ENCODE data around the gene TAOK1. TPM values are rescaled to one million over a fixed set of nuclear protein-coding genes. Genes with fewer than 3 reads are reported as not detected.
A peak's percentile ranks its signal among the peaks of the same experiment; 100 is the strongest.
"Not testable (repeated sequence)": the region's sequence is repeated elsewhere in the genome, so short reads cannot be mapped to it uniquely, and the experiment has no call there.

The TAOK1 gene
- total RNA-seq, 2 experiments from 2014 or later: 51.6 to 52.8 TPM

DNA sequence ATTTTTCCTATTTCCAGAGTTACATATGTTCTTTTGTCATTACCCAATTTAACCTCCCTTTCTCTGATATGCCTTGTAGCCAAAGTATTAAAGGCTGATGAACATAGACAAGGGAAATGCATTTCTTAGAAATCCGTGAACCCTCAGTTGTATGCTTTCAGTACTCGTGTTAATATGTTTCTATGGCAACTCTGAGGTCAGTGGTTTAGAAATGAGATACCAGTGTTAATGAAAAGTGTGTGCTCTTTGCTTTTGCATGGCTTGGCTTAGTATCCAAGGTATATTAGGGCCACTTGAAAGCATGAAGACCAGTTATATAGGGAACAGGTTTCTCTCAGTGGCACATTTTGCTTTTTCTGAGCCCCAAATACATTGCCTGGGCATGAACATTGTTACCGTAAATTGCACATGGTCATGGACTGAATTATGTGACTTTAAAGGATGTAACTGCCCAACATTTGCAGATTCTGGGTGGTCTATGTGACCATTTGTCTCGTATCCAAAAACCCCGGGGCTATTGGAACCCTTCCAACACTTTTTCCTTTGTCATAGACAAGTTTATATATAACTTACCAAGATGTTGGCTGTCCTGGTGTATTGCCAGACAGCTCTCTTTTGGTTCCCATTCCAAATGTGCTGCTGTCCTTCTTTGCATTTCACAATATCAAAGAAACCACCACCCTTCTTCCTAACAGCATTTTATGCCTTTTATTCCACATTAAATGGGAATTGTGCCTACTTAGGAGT is 159.2 kb downstream of the TAOK1 start:
- H3K27me3 Mint-ChIP-seq: no peaks in the 10 kb centered on the region
- peaks cover 20% of the 10 kb centered on the region for H3K4me1 Mint-ChIP-seq
- DNase-seq (no peak), ATAC-seq (ENCODE audit: low read depth) (peak; percentile 65)
- no peaks in the 10 kb centered on the region for H3K9me3 Mint-ChIP-seq
- POLR2A ChIA-PET: no interaction called here
- H3K4me3 Mint-ChIP-seq: no peak overlapping the region
- H3K27ac Mint-ChIP-seq: no peak overlapping the region
- peaks cover 12% of the 10 kb centered on the region for H3K36me3 Mint-ChIP-seq

DNA sequence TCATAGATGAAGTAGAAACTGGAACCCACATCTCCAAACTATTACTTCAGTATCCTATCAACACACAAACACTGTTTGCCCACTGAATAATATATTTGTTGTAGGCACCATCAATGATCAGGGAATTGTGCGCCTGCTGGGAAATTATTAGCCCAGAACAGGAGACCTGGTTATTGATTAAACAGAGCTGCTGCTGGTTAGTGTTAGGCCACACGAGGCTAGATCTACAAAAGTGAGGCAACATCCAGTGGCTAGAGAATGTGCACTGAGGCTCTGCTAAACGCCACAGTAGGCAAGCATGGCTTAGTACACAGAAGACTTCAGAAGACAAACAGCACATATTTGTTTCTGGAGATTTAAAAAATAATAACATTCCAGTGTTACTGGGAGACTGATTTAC is 165.7 kb downstream of the TAOK1 start:
- Mint-ChIP-seq H3K27me3 (no peaks in the 10 kb centered on the region), H3K36me3 (peaks cover 7% of the 10 kb centered on the region), H3K27ac (no peak overlapping the region), H3K4me1 (peaks cover 20% of the 10 kb centered on the region), H3K4me3 (no peak overlapping the region), H3K9me3 (no peaks in the 10 kb centered on the region)
- POLR2A ChIA-PET: no interaction called here
- no peak for ATAC-seq (ENCODE audit: low read depth)
- DNase-seq: no peak

DNA sequence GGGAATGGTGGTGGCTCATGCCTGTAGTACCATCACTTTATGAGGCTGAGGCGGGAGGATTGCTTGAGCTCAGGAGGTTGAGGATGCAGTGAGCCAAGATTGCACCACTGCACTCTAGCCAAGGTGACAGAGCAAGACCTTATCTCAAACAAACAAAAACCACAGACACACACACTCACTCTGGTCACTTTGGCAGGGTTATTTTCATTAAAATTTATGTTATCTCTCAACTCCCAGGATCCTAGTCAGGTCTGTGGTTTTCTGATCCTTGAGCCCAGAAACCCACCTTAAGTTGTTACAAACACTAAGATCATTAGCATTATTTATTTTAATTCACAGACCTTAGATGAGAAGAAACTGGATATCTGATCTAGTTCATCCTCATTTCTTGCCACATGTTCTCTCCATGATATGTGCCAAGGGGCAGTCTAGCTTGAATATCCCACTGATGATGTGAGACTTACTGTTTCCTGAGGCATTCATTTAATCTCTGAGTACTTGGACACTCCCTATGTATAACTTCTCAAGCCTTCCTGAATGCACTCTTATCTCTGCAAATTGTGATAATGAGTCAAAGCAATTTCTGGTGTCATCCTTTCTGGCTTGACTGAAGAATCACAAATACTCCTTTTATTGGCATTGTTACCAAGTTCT is 167.0 kb downstream of the TAOK1 start:
- H3K9me3 Mint-ChIP-seq: no peaks in the 10 kb centered on the region
- peaks cover 14% of the 10 kb centered on the region for H3K36me3 Mint-ChIP-seq
- no peak for ATAC-seq (ENCODE audit: low read depth)
- no peaks in the 10 kb centered on the region for H3K27me3 Mint-ChIP-seq
- DNase-seq: no peak
- no peak overlapping the region for H3K27ac Mint-ChIP-seq
- H3K4me3 Mint-ChIP-seq: no peak overlapping the region
- POLR2A ChIA-PET: interaction anchor here (2.2 kb wide), 1 partner anchor 9 kb away, joined by 12 read pairs; the partner anchor contains the start of gene ABHD15
- peaks cover 25% of the 10 kb centered on the region for H3K4me1 Mint-ChIP-seq

DNA sequence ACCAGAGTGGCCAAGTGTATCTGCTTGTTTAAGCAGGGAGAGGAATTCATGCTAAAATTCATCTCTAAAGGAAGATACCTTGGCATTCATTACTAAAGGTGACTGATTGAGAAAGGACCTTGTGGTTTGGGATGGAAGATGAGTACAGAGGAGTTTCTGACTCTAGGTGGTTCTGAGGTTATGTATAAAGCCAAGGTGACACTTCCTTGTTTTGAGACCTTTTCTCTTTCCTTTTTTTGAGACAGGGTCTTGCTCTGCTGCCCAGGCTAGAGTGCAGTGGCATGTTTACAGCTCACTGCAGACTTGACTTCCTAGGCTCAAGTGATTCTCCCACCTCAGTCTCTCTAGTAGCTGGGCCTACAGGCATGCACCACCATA is 167.6 kb downstream of the TAOK1 start:
- Mint-ChIP-seq H3K36me3 (peaks cover 16% of the 10 kb centered on the region), H3K9me3 (no peaks in the 10 kb centered on the region), H3K27me3 (no peaks in the 10 kb centered on the region), H3K4me1 (peaks cover 25% of the 10 kb centered on the region), H3K27ac (no peak overlapping the region), H3K4me3 (no peak overlapping the region)
- DNase-seq (no peak), ATAC-seq (ENCODE audit: low read depth) (no peak)
- POLR2A ChIA-PET: interaction anchor here (2.2 kb wide), 1 partner anchor 8 kb away, joined by 12 read pairs; the partner anchor contains the start of gene ABHD15

DNA sequence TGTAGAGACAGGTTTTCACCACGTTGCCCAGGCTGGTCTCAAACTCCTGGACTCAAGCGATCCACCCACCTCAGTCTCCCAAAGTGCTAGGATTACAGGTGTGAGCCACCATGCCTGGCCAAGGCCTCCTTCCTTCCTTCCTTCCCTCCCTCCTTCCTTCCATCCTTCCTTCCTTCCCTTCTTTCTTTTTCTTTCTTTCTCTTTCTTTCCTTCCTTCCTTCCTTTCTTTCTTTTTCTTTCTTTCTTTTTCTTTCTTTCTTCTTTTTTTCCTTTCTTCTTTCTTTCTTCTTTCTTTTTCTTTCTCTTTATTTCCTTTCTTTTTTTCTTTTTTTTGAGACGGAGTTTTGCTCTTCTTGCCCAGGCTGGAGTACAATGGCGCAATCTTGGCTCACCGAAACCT is 168.0 kb downstream of the TAOK1 start:
- not testable (repeated sequence) for DNase-seq; H3K27ac Mint-ChIP-seq; ATAC-seq (ENCODE audit: low read depth); H3K27me3 Mint-ChIP-seq; H3K4me3 Mint-ChIP-seq; H3K9me3 Mint-ChIP-seq
- H3K36me3 Mint-ChIP-seq: peaks cover 18% of the 10 kb centered on the region
- POLR2A ChIA-PET: interaction anchor here (2.2 kb wide), 1 partner anchor 8 kb away, joined by 12 read pairs; the partner anchor contains the start of gene ABHD15
- H3K4me1 Mint-ChIP-seq: peaks cover 25% of the 10 kb centered on the region

DNA sequence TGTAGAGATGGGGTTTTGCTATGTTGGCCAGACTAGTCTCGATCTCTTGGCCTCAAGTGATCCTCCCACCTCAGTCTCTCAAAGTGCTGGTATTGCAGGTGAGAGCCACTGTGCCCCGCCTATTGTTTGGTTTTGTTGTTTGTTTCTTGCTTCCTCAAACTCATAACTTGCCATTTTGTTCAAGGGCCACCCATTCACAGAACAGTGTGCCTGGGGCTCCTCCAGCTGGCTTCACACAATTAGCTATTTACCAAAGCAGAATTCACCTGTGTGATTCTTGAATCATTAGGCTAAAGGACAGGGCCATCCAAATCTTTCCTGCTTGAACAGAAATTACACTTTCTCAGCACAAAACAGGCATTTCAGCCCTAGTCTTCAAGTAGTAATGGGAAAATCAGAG is 169.5 kb downstream of the TAOK1 start:
- H3K4me3 Mint-ChIP-seq: no peak overlapping the region
- DNase-seq: no peak

DNA sequence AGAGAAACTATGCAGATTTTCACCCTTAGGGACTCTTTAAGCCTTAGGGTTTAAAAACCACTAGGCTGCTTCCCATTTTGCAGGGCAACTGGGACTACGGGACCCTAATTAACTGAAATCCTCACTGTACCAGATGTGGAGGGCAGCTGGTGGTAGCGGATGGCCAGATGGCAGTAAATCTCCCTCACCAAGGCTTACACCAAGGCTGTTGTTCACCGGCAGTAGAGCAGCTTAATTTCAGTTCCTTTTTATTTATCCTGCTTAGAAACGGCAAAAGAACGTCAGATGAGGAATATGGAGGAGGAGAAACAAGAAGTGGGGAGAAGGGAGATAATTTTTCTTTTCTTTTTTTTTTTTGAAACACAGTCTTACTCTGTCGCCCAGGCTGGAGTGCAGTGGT is 170.2 kb downstream of the TAOK1 start:
- H3K4me1 Mint-ChIP-seq: peaks cover 35% of the 10 kb centered on the region

More for the DNA sequence above, 169.5 kb downstream of the TAOK1 start:
- Mint-ChIP-seq H3K27me3 (no peaks in the 10 kb centered on the region), H3K27ac (no peak overlapping the region), H3K36me3 (peaks cover 21% of the 10 kb centered on the region), H3K4me1 (peaks cover 32% of the 10 kb centered on the region), H3K9me3 (no peaks in the 10 kb centered on the region)
- POLR2A ChIA-PET: no interaction called here
- ATAC-seq (ENCODE audit: low read depth): no peak

DNA sequence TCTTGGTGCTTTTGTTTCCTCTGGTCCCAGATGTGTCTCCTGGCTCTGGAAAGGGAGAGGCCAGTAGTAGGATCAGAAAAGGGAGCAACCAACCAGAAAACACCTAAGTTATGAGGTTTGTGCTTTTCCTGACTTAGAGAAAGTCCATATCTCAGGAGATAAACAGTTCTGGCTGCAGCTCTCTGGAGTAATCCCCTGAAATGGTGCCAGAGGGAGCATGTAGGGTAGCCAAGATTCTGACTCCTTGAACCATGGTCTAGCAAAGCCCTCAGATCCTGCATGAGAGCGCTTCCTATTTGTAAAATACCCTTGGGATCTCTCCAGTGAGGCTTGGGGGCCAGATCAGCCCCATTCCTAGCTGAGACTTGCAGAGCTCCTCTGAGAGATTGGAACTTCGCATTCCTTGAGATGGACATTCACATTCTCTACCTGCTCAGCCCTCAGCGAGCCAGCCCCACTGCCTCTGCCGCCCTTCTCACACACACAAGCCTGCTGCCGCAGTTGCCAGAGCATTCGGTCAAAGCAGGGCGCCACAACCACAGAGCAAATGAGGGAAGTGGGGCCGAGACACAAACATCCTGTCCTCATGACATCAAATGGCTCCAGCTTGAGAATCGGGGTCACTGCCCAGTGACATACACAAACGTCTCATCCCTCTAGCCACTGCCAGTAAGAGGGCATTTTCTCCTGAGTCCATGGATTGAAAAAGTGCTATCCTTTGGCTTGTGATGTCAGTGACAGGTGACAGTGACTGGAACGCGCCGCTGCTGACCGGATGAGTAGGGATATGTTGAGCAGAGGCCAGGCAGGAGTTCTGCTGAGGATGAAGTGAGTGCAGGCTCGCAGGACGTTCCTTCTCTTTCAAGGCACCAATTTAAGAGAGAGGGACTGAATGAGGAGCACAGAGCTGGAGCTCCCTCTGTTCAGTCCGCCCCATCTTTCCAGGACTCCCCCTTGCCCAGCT is 171.7 kb downstream of the TAOK1 start:
- POLR2A ChIA-PET: no interaction called here
- Mint-ChIP-seq H3K4me3 (no peak overlapping the region), H3K27ac (peak overlapping the region; percentile 28), H3K36me3 (peaks cover 21% of the 10 kb centered on the region), H3K27me3 (no peaks in the 10 kb centered on the region), H3K4me1 (peaks cover 37% of the 10 kb centered on the region), H3K9me3 (no peaks in the 10 kb centered on the region)
- no peak for DNase-seq
- no peak for ATAC-seq (ENCODE audit: low read depth)

More for the DNA sequence above, 170.2 kb downstream of the TAOK1 start:
- ATAC-seq (ENCODE audit: low read depth) (no peak), DNase-seq (no peak)
- Mint-ChIP-seq H3K9me3 (no peaks in the 10 kb centered on the region), H3K36me3 (peaks cover 21% of the 10 kb centered on the region), H3K27me3 (no peaks in the 10 kb centered on the region), H3K4me3 (no peak overlapping the region), H3K27ac (no peak overlapping the region)
- POLR2A ChIA-PET: no interaction called here

DNA sequence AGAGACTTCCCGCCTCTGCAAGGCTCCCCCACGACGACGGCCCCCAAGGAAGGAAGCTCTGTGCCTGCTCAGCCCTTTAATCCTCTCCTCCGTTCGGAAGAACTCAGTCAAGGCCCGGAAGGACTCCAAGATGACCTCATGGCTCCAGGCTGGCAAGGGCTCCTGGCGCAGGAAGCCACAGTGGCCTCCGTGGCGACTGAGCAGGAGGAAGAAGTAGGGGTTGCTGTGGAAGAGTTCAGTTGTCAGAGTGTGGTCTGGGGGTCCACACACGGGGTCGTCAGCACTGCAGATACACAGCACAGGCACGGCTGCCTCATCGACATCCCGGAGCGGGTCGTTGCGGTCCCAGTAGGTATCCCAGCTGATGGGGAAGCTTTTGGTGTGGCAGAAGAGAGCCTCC is 172.5 kb downstream of the TAOK1 start:
- Mint-ChIP-seq H3K27me3 (no peaks in the 10 kb centered on the region), H3K9me3 (no peaks in the 10 kb centered on the region), H3K4me3 (no peak overlapping the region), H3K4me1 (peaks cover 29% of the 10 kb centered on the region), H3K27ac (no peak overlapping the region), H3K36me3 (peaks cover 21% of the 10 kb centered on the region)
- DNase-seq (no peak), ATAC-seq (ENCODE audit: low read depth) (no peak)
- POLR2A ChIA-PET: no interaction called here

DNA sequence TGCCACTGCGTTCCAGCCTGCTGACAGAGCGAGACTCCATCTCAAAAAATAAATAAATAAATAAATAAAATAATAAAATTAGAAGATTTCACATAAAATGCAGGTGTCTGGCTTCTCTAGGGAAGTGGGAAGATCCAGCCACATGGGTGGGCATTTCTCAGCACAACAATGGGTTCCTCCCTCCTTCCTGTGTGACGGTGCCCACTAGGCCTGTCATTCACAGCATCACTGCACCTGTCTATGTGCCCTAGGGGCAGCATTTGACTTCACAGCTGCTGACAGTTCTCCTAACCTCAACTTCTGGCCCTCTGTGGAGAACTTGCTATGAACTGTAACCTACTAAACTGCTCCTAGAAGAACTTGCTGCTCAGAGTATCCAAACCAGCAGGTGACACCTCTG is 173.7 kb downstream of the TAOK1 start:
- Mint-ChIP-seq H3K36me3 (peaks cover 21% of the 10 kb centered on the region), H3K27me3 (no peaks in the 10 kb centered on the region), H3K27ac (peak overlapping the region; percentile 34), H3K9me3 (no peaks in the 10 kb centered on the region), H3K4me1 (peaks cover 24% of the 10 kb centered on the region), H3K4me3 (peak overlapping the region; percentile 28)
- POLR2A ChIA-PET: interaction anchor here (1.1 kb wide), 1 partner anchor 270 kb away, joined by 3 read pairs; the partner anchor contains the start of gene NUFIP2
- DNase-seq (no peak), ATAC-seq (ENCODE audit: low read depth) (no peak)

DNA sequence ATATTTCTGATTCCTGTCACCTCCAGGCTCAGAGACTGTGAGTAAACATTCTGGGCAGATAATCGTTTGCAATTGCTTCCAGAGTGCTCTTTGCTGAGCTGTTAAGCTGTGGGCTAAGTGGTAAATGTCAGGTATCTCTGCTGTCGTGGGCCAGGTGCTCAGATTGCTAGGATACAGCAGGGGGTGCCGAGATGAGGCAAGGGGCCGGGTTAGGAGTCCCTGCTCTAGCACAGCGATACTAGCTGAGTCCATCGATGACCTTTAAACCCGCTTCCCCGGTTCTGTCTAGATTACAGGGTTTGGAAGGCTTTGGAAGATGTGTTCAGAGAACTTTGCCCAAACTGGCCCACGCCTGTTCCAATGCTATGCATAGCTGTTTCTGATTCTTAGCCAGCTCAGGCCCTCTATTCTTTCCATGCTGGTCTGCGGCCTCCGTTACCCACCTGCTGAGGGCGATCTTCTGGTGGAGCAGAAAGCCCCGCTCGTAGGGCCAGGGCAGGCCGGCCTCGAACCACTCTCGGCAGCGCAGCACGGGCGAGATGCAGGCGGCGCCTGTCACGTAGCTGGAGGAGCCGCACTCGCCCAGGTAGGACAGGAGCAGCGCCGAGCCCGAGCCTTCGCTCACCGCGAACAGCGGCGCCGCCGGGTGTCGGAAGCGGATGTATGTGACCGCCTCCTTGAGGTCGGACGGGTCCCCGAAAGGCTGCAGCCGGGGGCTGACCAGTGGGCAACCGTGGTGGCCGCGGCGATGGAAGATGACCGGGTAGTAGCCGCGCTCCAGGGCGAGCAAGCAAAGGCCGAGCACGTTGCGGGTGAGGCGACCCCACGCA is 175.7 kb downstream of the TAOK1 start:
- Mint-ChIP-seq H3K4me3 (peak overlapping the region; percentile 94), H3K4me1 (peaks cover 33% of the 10 kb centered on the region), H3K36me3 (peaks cover 21% of the 10 kb centered on the region), H3K27me3 (no peaks in the 10 kb centered on the region), H3K9me3 (no peaks in the 10 kb centered on the region), H3K27ac (peak overlapping the region; percentile 95)
- ATAC-seq (ENCODE audit: low read depth) (peak; percentile 23), DNase-seq (peak; percentile 82)
- POLR2A ChIA-PET: interaction anchor here (0.5 to 5.9 kb wide), 7 partner anchors 9 to 846 kb away, joined by 3 to 55 read pairs (median 12); partner anchors contain the start of genes ANKRD13B and RPL23A

DNA sequence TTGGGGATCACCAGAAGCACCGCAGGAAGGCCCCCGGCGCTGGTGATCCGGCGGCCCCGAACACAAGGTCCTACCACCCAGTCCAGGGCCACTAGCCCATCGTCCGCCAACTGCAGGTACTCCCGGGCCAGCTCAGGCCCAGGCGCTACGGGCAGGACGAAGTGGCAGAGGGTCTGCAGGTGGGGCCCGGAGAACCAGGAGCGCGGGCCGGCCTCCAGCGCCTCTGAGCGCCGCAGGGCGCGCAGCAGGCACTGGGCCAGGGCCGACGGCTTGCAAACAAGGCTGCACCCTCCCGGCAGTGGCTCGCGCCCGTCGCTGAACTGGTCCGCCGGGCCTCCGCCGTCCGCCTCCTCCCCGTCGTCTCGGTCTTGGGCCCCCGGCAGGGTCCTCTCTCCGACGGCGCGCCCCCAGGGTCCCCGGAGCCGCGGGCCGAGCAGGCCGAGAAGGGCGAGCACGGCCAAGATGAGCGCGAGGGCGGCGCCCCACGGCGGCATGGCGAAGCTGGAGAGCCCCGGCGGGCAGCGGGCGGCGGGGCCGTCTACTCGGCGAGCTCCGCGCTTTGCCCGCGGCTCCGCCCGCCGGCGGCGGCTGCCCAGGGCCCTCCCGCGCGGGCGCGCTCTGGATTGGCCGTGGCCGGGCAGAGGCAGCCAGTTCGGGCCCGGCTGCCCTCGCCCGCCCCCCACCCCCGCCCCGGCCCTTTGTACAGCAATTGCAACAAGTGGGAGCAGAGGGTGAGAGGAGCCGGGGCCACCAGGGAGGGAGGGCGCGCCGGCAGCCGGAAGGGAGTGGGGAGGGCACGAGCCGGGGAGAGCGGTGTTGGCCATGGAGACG is 176.5 kb downstream of the TAOK1 start, which contains the start of gene ABHD15:
Gene ABHD15 (minus strand): TSS at position 565 of the 831 bp plus-strand sequence. CDS start 71 bp downstream, at position 494.
- H3K4me3 Mint-ChIP-seq: peak within 1 kb of the TSS; percentile 98
- DNase-seq: peak; percentile 87
- no peaks in the 10 kb centered on the region for H3K9me3 Mint-ChIP-seq
- H3K27me3 Mint-ChIP-seq: no peaks in the 10 kb centered on the region
- peak within 1 kb of the TSS; percentile 98 for H3K27ac Mint-ChIP-seq
- H3K4me1 Mint-ChIP-seq: peaks cover 34% of the 10 kb centered on the region
- POLR2A ChIA-PET: interaction anchor here (0.6 to 5.9 kb wide), 12 partner anchors 9 to 427 kb away, joined by 3 to 55 read pairs (median 4); partner anchors contain the start of genes ANKRD13B and TAOK1
- peak; percentile 36 for ATAC-seq (ENCODE audit: low read depth)
- peaks cover 20% of the 10 kb centered on the region for H3K36me3 Mint-ChIP-seq

Data from activated naive CD8-positive, alpha-beta T cell treated with anti-CD3 and anti-CD28 coated beads, Interleukin-2, amount 10 ng/mL, durations not matched to agents 7 days and 5 days (primary cell).